Measurements from ENCODE around the gene IGFBP1. TPM values are rescaled to one million over a fixed set of nuclear protein-coding genes. Genes with fewer than 3 reads are reported as not detected.

Gene IGFBP1
- total RNA-seq, 4 donors from 2014 or later: not detected

DNA sequence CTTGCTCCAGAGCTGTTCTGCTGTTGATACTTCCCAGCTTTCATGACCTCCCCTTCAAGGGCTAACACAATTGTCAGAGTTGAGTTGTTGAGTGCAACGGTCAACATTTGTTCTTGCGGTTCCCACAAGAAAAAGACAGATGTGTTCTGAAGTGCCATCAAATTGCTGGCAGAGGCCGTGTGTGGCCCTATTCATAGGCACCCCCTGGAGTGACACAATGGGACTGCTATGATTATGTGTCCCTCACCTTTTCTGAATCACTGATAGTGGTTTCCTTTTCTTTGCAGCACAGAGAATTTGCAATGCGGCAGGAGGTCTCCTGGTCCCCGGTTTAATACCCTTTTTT is 5.8 kb upstream of the IGFBP1 start:
- intact Hi-C loops (cut with DNase I): no loop called here
- no peak for DNase-seq
- Histone ChIP-seq H3K27me3 (no peaks in the 10 kb centered on the region), H3K9me3 (no peaks in the 10 kb centered on the region), H3K36me3 (no peaks in the 10 kb centered on the region), H3K4me1 (no peaks in the 10 kb centered on the region), H3K27ac (no peak overlapping the region), H3K4me3 (replicated peaks in 1 of 3) (no peak overlapping the region)
- WGBS, 2 donors: 71 to 75% methylated on average over 5 of the region's 5 CpGs
- no peak for TF ChIP-seq POLR2A (IDR thresholded peaks at IDR 0.05)
- TF ChIP-seq, protein P1, sequence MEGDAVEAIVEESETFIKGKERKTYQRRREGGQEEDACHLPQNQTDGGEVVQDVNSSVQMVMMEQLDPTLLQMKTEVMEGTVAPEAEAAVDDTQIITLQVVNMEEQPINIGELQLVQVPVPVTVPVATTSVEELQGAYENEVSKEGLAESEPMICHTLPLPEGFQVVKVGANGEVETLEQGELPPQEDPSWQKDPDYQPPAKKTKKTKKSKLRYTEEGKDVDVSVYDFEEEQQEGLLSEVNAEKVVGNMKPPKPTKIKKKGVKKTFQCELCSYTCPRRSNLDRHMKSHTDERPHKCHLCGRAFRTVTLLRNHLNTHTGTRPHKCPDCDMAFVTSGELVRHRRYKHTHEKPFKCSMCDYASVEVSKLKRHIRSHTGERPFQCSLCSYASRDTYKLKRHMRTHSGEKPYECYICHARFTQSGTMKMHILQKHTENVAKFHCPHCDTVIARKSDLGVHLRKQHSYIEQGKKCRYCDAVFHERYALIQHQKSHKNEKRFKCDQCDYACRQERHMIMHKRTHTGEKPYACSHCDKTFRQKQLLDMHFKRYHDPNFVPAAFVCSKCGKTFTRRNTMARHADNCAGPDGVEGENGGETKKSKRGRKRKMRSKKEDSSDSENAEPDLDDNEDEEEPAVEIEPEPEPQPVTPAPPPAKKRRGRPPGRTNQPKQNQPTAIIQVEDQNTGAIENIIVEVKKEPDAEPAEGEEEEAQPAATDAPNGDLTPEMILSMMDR (IDR thresholded peaks at IDR 0.05): no peak

DNA sequence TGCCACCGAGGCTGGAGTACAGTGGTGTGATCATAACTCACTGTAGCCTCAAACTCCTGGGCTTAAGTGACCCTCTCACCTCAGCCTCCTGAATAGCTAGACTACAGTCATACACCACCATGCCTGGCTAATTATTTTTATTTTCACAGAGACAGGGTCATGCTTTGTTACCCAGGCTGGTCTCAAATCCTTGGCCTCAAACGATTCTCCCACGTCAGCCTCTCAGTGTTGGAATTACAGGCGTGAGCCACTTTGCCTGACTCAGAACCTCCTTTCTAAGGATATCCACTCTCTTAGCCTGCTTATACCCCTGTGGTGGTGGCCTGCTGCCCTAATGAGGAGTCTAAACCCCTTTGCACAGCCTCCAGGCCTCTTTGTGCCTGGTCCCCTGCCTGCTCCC is 4.2 kb upstream of the IGFBP1 start:
- H3K27me3 ChIP-seq: peaks cover 11% of the 10 kb centered on the region
- 75 to 83% methylated on average over 4 of the region's 4 CpGs for WGBS, 2 donors
- intact Hi-C loops (cut with DNase I): no loop called here

DNA sequence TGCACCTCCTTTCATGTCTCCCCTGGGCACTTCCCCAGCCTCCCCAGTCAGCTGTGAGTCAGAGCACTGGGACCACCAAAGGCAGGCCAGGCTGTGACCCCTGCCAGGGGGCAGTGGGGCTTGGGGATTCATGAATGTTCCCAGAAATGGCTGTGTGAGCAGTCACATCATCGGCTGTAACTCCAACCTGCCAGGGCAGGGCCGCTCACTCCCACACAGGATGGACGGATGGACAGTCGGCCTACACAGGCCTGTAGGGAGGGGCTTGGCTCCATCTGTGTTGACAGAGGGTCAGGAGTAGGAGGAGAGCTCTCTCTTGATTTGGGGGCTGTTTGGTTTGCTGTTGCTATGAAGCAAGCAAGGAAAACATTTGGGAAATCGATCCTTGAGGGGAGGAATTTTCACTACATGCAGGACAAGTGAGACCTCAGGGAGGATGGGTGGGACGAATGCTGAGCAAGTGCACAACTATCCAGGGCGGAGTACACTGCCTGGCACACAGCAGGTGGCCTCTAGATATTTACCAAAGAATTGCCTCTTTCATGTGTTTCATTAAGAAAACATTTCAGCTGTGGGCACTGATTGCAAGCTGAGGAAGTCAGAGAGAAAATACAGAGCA is 2.9 kb upstream of the IGFBP1 start:
- no peak overlapping the region for H3K4me3 ChIP-seq (replicated peaks in 1 of 3)
- TF ChIP-seq, protein P1 (IDR thresholded peaks at IDR 0.05): no peak
- no peak for TF ChIP-seq POLR2A (IDR thresholded peaks at IDR 0.05)
- H3K27ac ChIP-seq: no peak overlapping the region
- no peaks in the 10 kb centered on the region for H3K36me3 ChIP-seq
- H3K9me3 ChIP-seq: no peaks in the 10 kb centered on the region
- 60 to 66% methylated on average over 3 to 7 of the region's 7 CpGs for WGBS, 2 donors
- no peak for DNase-seq
- peaks cover 11% of the 10 kb centered on the region for H3K27me3 ChIP-seq
- peaks cover 0 to 10% of the 10 kb centered on the region in 2 donors for H3K4me1 ChIP-seq
- intact Hi-C loops (cut with DNase I): no loop called here

More for the DNA sequence above, 4.2 kb upstream of the IGFBP1 start:
- Histone ChIP-seq H3K4me3 (replicated peaks in 1 of 3) (no peak overlapping the region), H3K4me1 (peaks cover 0 to 10% of the 10 kb centered on the region in 2 donors), H3K36me3 (no peaks in the 10 kb centered on the region), H3K9me3 (no peaks in the 10 kb centered on the region), H3K27ac (no peak overlapping the region)
- no peak for DNase-seq
- TF ChIP-seq POLR2A (IDR thresholded peaks at IDR 0.05): no peak
- TF ChIP-seq, protein P1 (IDR thresholded peaks at IDR 0.05): no peak

DNA sequence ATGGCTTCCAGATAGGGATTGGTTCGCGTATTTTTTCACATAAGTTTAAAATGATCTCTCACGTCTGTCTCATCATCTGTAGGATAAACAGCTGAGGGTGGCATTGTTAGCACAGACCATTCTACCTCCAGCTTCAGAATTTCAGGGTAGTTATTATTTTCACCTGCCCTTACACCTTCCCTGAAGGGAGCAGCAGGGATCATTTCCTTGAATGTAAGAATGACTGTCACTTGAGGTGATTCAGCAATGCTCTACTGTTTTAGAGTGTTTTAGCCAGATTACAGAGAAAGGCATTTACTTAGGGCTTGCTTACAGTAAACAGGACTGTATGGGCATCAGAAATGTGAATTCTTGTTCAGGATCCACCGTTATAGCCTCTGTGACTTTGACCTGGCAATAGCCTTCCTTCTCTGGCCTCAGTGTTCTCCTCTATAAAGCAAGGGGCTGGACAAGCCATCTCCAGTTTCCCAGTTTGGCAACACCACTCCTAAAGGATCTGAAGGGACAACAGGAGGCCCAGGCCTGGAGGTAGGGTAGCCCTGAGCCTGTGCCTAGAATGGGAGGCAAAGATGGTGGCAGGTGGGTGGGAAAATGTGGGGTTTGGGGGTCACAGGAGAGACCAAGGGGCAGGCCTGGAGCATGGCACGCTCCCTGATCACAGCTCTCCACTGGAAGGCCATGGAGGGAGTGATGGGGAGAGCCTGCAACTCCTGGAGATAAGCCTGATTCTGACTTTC is 1.2 kb upstream of the IGFBP1 start:
- Histone ChIP-seq H3K27me3 (peaks cover 11% of the 10 kb centered on the region), H3K4me3 (replicated peaks in 1 of 3) (no peak overlapping the region), H3K9me3 (no peaks in the 10 kb centered on the region), H3K36me3 (no peaks in the 10 kb centered on the region), H3K27ac (no peak overlapping the region), H3K4me1 (peaks cover 0 to 10% of the 10 kb centered on the region in 2 donors)
- DNase-seq: no peak
- 94 to 99% methylated on average over 5 of the region's 5 CpGs for WGBS, 2 donors
- intact Hi-C loops (cut with DNase I): no loop called here
- TF ChIP-seq POLR2A (IDR thresholded peaks at IDR 0.05): no peak
- TF ChIP-seq, protein P1 (IDR thresholded peaks at IDR 0.05): no peak

DNA sequence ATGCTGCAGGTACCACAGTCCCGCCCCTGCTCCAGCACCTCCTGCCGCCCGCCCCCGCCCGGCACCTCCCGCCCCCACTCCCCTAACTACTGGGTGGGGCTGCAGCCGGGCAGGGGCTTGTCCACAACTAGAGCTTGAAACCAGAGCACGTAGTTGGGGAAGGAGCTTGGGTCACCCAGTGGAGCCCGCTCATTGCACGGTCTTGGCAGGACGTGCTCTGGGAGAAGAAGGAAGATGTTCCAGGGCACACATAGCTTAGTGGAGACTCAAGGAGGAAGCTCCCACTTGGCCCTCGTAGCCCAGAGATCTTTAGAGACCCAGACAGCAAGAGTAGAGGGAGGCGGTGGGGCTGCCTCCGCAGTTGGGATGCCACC is 692 bp downstream of the IGFBP1 start:
- no peak overlapping the region for H3K4me3 ChIP-seq (replicated peaks in 1 of 3)
- DNase-seq: no peak
- intact Hi-C loops (cut with DNase I): no loop called here
- WGBS, 2 donors: 22 to 45% methylated on average over 8 to 9 of the region's 14 CpGs
- H3K9me3 ChIP-seq: no peaks in the 10 kb centered on the region
- H3K36me3 ChIP-seq: no peaks in the 10 kb centered on the region
- no peak for TF ChIP-seq POLR2A (IDR thresholded peaks at IDR 0.05)
- TF ChIP-seq, protein P1 (IDR thresholded peaks at IDR 0.05): no peak
- H3K4me1 ChIP-seq: peaks cover 0 to 10% of the 10 kb centered on the region in 2 donors
- no peak overlapping the region for H3K27ac ChIP-seq
- H3K27me3 ChIP-seq: peaks cover 11% of the 10 kb centered on the region

Data from thyroid gland (tissue), 4 donors.